ENCODE results near the gene SKI. TPM values are rescaled to one million over a fixed set of nuclear protein-coding genes. Genes with fewer than 3 reads are reported as not detected.
A peak's percentile ranks its signal among the peaks of the same experiment; 100 is the strongest.

SKI gene
- total and polyA plus RNA-seq, 2 of the 8 experiments (the other 6 are each of a cell fraction or from before 2014, with no cell fraction given): 8.3 to 87.6 TPM

- Histone ChIP-seq H3K9me3 (ENCODE audit: insufficient read depth in 2 of 2, low read depth in 1 of 2, low read length in 1 of 2) (no peaks in the 10 kb centered on the region; a peak in 1 of 4 replicates), H3K23ac (ENCODE audit: insufficient read length) (no peak overlapping the region), H3K14ac (ENCODE audit: insufficient read length) (no peak overlapping the region), H3K4me1 (replicated peaks in 1 of 4; ENCODE audit: control insufficient read depth in 3 of 4, insufficient read depth in 4 of 4, low read length in 3 of 4) (peaks cover 0 to 20% (median 13%) of the 10 kb centered on the region in 4 experiments; a peak in 5 of 7 replicates), H3K9ac (replicated peaks in 1 of 4; ENCODE audit: extremely low read depth in 1 of 4, low read depth in 3 of 4, low read length in 3 of 4) (no peak overlapping the region), H3K18ac (ENCODE audit: extremely low read depth, low read length) (no peak overlapping the region), H4K91ac (replicated peaks; ENCODE audit: insufficient read length, low read length) (no peak overlapping the region), H2BK20ac (ENCODE audit: low read length) (no peak overlapping the region), H3K79me1 (ENCODE audit: low read depth, low read length) (peaks cover 31% of the 10 kb centered on the region), H3K79me2 (ENCODE audit: control insufficient read depth in 1 of 2, insufficient read depth in 2 of 2, low read length in 2 of 2) (peaks cover 70 to 99% of the 10 kb centered on the region in 2 experiments), H3K36me3 (ENCODE audit: control insufficient read depth in 2 of 4, insufficient read depth in 4 of 4, low read length in 3 of 4) (peaks cover 0 to 3% (median 0%) of the 10 kb centered on the region in 4 experiments; a peak in 1 of 8 replicates), H3K27me3 (replicated peaks in 1 of 4; ENCODE audit: control insufficient read depth in 3 of 4, extremely low read depth in 1 of 4, insufficient read depth in 3 of 4, low read length in 3 of 4) (no peaks in the 10 kb centered on the region), H3K4ac (replicated peaks; ENCODE audit: insufficient read length, low read depth, low read length) (no peak overlapping the region), H2BK120ac (replicated peaks; ENCODE audit: low read depth, low read length) (no peak overlapping the region), H3K4me2 (ENCODE audit: insufficient read depth in 1 of 2, low read depth in 2 of 2, low read length in 2 of 2) (no peak overlapping the region), H2BK15ac (ENCODE audit: low read length) (no peak overlapping the region), H3K23me2 (ENCODE audit: low read depth, low read length) (no peaks in the 10 kb centered on the region), H2BK5ac (ENCODE audit: low read depth, low read length) (no peak overlapping the region; the same call in 1 of the 2 replicates), H3K56ac (replicated peaks; ENCODE audit: insufficient read length, low read depth, low read length) (no peak overlapping the region), H2AFZ (ENCODE audit: low read length) (no peak overlapping the region), H4K8ac (ENCODE audit: extremely low read depth, insufficient read depth, low read length) (no peak overlapping the region), H2AK5ac (ENCODE audit: low read depth, low read length) (no peak overlapping the region), H3K4me3 (ENCODE audit: extremely low read depth in 1 of 4, insufficient read depth in 2 of 4, low read depth in 3 of 4, low read length in 4 of 4) (no peak overlapping the region), H4K5ac (ENCODE audit: insufficient read length, low read depth, low read length) (no peak overlapping the region), H3K27ac (ENCODE audit: low read depth, low read length) (no peak overlapping the region), H4K20me1 (replicated peaks in 1 of 2; ENCODE audit: control insufficient read depth in 1 of 2, insufficient read depth in 2 of 2, low read length in 2 of 2) (peaks cover 51 to 70% of the 10 kb centered on the region in 2 experiments), H2BK12ac (ENCODE audit: low read depth, low read length) (no peak overlapping the region)
- peak; percentile 13 to 41; a peak in 3 of 4 replicates for TF ChIP-seq RAD21 (IDR thresholded peaks at IDR 0.05 in 1 of 2, conservative IDR thresholded peaks at IDR 0.05 in 1 of 2; ENCODE audit: low read depth in 2 of 2, low read length in 2 of 2)
- TF ChIP-seq CTCF (IDR thresholded peaks at IDR 0.05; ENCODE audit: control extremely low read depth in 1 of 3, insufficient read depth in 1 of 3, low read depth in 1 of 3, low read length in 3 of 3): peak in 2 of 3 experiments; percentile 23 to 38; a peak in 2 of 4 replicates
- TF ChIP-seq NANOG (IDR thresholded peaks at IDR 0.05; ENCODE audit: insufficient read depth, low read depth, low read length, poor library complexity, severe bottlenecking): no peak
- no peak for TF ChIP-seq CBX8 (IDR thresholded peaks at IDR 0.05; ENCODE audit: borderline replicate concordance, low read depth, low read length)
- no peak for TF ChIP-seq HDAC6 (IDR thresholded peaks at IDR 0.05; ENCODE audit: low read depth, low read length)
- no peak for TF ChIP-seq ASH2L (IDR thresholded peaks at IDR 0.05; ENCODE audit: low read length)
- FAIRE-seq: no peak
- 89% methylated on average over 19 of the region's 19 CpGs; no CpG with 5 or more reads in 1 of the 2 experiments for WGBS, 2 experiments (ENCODE audit: extremely low coverage in 1 of 2, insufficient coverage in 1 of 2, insufficient read length in 1 of 2, insufficient replicate concordance in 2 of 2, low coverage in 1 of 2, low lambda C conversion rate in 2 of 2, missing lambda C conversion rate in 1 of 2)
- ChIA-PET CTCF (ENCODE audit: partially characterized antibody) (interaction anchor here (0.7 to 2.8 kb wide), 12 partner anchors 8 to 97 kb away, joined by 3 to 9 read pairs (median 4); no protein-coding TSS in a partner anchor), POLR2A (ENCODE audit: partially characterized antibody) (interaction anchor here (1.0 to 4.7 kb wide), 2 partner anchors 8 to 28 kb away, joined by 3 to 34 read pairs; no protein-coding TSS in a partner anchor)
- DNase-seq (ENCODE audit: low read depth in 1 of 2, low spot score in 2 of 2): peak in 1 of 2 experiments; percentile 54
These were observed 9.7 kb downstream of the SKI start for GRCh38 chr1:2237773-2238172.

Data from H1 (cell line).